ENCODE data around the gene HRH2.
"Not testable (repeated sequence)": the region's sequence is repeated elsewhere in the genome, so short reads cannot be mapped to it uniquely, and the experiment has no call there.

Gene HRH2, protein sequence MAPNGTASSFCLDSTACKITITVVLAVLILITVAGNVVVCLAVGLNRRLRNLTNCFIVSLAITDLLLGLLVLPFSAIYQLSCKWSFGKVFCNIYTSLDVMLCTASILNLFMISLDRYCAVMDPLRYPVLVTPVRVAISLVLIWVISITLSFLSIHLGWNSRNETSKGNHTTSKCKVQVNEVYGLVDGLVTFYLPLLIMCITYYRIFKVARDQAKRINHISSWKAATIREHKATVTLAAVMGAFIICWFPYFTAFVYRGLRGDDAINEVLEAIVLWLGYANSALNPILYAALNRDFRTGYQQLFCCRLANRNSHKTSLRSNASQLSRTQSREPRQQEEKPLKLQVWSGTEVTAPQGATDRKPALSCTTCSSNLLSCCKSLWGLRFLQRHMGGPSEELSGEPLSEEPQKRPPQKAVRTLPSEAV

DNA sequence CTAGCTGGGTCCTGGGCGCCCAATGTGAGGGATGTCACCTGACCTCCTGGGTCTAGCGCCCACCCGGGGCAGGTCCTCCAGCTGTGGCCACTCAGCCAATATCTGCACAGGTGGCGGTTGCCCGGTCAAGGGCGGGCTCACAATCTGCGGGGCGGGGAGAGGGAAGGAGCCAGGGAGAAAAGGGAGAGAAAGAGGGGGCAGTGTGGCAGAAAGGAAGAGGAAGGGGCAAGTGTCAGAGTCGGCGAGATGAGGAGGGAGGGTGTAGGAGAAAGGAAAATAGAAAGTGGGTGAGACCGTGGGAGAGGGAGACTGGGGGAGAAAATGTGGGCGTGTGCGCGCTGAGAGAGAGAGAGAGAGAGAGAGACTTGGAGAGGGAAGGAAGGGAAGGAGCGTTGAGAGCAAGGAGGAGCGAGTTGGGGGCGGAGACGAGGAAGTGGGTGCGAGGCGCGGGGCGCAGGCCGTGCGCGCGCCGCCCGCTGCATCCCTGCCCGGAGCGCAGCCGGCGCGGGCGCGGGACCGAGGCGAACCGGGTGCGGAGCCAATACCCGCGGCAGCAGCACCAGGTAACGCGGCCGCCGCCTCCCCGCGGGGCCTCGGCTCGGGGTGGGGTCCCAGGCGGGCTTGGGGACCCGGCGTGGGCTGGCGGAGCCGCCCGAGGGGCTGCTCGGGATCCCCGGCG, at the start of gene HRH2:
TSS of gene HRH2 (plus strand) at position 479 of the 679 bp plus-strand sequence. CDS start 25,163 bp downstream, outside the sequence.
- peak; percentile 47 for DNase-seq

DNA sequence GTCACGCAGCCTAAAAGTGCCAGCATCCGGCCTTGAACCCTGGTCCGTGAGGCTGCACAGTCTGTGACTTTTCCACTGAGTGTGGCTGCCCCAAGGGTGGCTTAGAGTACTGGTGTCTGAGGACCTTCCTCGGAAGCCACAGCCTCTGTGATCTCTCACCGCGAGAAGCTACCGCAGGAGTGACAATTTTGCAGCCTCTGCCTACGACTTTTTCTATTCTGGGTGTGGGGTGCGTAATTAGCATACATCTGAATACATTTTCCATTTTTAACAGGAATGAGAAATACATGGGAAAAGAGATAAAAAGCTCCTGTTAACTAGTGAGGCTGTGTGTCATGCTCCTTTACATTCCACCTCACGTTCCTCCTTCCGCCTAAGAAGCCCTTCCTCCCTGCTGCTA, 48.3 kb upstream of the HRH2 start:
- DNase-seq, result no peak

DNA sequence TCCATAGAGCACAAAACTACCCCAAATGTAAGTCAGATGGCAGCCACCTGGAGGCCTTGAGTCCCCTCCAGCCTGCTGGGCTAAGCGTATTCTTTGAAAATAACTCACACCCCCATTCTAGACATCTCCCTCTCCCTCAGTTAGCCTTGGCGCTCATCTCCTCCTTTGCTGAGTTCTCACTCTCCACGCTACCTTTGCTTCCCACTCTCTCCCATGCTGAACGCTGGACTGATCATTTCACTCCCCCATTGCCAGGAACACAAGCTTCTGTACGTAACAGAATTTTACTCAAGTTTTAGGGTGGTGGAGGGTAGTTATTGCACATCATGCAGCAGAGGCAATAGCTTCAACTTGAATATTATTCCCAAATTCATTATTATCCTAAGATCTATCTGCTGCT, 47.5 kb upstream of the HRH2 start:
- DNase-seq, result no peak

DNA sequence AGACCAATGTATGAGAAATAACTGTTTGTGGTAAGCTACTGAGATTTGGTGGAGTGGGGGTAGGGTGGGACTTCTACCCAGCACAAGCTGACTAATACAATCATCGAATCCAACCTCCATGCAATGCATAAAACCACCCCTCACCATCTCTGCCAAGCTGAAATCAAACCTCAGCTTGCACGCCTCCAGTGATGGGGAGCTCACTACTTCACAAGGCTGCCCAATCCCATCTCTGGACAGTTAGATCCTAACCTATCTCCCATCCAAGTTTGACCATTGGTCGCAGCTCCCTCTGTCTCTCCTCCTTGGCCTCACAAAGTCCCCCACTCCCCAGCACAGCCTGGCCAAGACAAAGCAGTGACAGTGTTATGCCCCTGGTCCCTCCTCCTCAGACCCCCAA, 47.0 kb upstream of the HRH2 start:
- DNase-seq, result no peak

DNA sequence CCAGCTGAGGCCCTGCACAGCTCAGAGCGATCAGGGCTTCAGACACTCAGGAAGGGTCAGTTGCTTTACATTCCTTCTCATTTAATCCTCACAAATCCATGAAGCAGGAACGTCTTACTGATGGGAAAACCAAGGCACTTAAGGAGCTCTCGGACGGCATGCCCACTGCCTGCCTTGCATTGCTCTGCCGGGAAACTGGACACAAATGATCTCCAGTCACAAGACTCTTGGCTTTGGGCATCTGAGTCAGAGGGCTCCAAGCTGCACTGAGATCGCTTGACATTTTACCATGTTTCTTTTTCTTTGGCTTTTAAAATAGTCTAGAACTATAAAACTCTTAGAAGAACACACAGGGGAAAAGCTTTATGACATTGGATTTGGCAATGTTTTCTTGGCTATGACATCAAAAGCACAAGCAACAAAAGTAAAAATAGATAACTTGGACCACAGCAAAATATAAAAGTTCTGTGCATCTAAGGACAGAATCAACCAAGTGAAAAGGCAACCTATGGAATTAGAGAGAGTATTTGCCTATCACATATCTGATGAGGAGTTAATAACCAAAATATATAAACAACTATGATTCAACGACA, 43.6 kb upstream of the HRH2 start:
- no peak for DNase-seq

DNA sequence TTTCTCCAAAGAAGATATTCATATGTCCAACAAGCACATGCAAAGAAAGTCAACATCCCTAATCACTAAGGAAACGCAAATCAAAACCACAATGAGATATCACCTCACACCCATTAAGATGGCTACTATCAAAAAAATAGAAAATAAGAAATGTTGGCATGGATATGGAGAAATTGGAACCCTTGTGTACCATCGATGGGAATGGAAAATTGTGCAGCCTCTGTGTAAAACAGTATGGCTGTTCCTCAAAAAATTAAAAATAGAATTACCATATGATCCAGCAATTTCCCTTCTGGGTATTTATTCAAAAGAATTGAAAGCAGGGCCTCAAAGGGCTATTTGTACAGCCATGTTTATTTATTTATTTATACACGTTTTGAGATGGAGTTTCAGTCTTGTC, 43.0 kb upstream of the HRH2 start:
- DNase-seq, result no peak

DNA sequence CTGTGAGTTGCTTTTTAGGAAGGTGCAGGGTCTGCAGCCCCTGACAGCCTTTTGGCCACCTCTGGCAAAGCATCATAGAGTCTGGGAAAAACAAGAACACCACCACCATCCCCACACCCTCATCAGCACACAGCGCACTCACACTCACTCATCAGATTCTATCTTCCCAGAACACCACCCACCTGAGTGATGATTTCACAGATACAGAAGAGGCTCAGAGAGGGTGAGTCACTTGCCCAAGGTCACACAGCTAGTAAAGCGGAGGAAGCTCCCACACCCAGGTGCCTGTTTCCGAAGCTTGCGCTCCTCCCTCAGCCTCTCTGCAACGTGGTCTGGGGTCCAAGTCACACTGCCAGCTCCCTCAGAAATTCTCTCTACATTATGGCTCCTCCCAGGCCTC, 41.8 kb upstream of the HRH2 start:
- no peak for DNase-seq

DNA sequence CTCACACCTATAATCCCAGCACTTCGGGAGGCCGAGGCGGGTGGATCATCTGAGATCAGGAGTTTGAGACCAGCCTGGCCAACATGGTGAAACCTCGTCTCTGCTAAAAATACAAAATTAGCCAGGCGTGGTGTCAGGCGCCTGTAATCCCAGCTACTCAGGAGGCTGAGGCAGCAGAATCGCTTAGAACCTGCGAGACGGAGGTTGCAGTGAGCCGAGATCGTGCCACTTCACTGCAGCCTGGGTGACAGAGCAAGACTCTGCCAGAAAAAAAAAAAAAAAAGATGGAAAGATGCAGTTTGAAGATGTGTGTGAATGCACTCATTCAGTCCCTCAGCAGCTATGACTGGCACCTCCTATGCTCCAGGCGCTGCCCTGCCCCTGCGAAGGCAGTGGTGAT, 41.3 kb upstream of the HRH2 start:
- not testable (repeated sequence) for DNase-seq

DNA sequence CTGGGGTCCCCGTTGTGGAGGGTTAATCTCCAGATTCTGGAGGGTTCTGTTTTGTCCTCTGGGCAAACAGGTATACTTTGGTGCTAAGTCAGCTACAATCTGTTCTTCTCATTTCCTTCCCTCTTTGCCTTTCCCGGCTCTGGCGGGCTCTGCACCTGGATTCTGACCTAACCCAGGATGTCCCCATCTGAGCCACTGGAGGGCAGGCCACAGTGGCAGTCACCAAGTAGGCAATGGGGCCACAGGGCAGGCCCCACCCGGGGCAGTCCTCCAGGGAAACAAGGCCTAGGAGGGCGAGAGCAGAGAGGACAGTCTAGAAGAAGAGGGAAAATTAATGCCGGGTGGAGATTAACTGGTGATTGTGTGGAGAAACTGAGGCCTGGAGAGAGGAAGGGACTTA, 40.4 kb upstream of the HRH2 start:
- DNase-seq, result no peak

DNA sequence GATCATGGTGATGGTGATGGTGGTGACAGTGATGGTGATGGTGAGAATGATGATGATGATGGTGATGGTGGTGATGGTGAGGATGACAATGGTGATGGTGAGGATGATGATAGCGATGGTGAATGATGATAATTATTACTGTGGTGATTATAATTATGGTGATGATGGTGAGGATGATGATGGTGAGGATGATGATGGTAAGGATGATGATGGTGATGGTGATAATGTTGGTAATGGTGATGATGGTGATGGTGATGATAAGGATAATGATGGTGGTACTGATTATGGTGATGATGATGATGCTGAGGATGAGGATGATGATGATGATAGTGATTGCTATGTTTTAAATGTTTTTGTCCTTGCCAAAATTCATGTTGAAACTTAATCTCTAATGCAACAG, 37.3 kb upstream of the HRH2 start:
- no peak for DNase-seq

DNA sequence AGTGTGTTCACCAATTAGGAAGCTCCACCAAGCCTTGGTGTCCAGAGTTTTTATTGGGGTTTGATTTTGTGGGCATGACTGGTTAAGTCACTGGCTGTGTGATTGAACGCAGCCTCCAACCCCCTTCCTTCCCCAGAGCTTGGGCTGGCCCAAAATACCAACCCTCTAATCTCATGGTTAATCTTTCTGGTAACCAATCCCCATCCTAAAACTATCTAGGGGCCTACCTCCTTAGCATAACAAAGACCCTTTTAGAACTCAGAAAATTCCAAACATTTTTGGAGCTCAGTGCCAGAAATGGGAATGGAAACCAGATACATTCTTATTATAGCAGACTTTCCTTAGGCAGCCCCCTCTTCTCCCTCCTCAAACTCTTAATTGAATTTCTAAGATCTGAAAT, 35.9 kb upstream of the HRH2 start:
- DNase-seq, result no peak

DNA sequence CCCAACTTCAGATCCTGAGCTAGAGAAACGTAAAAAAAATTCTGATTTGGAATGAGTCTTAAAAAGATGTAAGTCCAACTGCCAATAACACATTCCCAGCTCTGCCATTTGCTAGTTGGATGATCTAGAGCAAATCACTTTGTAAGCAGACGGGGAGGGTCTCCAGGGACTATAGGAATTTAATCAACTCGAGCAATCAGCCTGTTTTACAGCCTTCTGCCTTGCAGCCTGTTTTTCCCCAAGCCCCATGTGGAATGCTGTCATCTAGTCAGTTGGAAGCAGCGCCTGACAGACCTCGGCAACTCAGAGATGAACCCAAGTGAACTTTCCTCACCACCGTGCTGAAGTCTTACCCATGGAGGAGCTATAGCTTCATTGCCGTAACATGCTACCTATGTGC, 34.8 kb upstream of the HRH2 start:
- DNase-seq, result no peak

DNA sequence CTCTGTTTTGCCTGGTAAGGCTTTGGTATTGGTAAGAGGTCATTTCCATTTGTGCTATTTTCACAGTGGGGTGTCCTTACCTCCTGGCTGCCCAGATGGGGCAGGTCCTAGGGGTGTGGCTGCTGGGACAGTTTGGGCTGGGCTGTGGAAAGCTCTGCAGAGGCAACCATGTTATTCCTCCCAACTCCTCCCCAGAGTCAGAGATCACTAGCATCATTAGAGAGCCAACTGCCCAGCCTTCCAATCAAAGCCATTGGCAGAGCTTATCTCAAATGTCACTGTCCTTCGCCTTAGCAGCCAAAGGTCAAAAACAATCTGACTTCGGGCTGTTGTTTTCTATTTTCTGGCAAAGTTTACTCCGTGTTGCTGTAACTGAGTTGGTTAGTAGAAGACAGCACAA, 33.6 kb upstream of the HRH2 start:
- no peak for DNase-seq

DNA sequence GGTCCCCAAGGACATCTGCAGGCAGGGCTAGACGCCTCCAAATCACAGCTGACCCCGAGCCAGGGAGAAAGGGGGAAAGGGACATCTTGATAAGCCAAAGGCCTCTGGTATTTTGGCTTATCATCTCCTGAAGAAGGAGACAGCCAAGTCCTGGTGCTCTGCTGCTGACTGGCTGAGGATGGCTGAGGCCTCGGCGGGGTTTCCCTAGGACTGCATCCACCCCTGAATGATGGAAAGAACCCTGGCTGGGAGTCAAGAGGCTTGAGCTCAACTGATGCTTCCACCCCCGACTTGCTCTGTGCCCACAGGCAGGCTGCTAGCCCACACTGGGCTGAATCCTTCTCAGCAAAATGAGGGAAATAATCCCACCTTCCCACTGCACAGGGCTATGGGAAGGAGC, 30.9 kb upstream of the HRH2 start:
- no peak for DNase-seq

DNA sequence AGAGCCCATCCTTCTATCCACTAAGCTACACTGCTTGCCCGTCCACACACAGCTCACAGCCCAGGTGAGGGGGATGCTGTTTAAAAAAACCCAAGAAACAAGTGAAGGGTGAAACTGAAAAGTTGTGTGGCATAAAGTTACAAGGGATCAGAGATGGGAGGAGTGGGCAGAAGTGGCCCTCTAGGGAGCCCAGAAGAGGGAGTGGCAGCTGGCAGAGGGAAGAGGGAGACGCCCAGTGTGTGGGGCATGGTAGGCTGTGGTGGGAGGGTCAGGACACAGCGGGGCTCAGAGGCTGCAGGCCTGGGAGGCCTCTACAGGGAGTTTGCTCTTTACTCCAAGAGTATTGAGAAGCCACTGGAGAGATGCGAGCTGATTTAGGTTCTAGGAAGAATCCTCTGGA, 30.1 kb upstream of the HRH2 start:
- DNase-seq, result no peak

DNA sequence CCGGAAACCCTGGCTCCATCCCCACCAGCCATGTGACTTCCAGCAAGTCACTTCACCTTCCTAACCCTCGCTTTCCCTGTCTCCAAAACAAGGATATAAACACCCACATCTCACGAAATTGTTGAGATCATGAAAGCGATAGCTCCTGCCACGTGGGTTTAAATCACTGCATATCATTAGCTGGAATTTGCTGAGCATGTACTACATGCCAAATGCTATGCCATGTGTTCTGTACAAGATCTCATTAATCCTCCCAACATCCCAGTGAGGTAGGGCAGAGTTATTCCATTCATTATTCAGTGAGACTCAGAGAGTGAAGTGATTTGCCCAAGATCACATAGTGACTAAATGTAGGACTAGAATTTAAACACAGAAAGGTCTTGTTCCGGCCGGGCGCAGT, 29.2 kb upstream of the HRH2 start:
- no peak for DNase-seq

DNA sequence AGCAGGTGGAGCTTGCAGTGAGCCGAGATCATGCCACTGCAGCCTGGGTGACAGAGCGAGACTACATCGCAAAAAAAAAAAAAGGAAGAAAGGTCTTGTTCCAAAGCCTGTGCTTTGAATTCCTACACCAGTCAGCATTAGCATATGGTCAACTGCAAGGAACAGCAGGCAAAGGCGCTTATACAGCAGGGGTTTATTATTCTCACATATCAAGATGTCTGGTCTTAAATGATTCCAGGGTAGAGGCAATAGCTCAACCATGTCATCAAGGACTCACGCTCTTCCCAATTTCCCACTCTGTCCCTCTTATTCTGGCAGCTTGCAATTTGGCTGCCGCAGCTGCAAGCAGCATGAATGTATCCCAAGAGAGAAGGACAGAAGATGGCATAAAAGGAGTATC, 28.6 kb upstream of the HRH2 start:
- DNase-seq, result no peak

DNA sequence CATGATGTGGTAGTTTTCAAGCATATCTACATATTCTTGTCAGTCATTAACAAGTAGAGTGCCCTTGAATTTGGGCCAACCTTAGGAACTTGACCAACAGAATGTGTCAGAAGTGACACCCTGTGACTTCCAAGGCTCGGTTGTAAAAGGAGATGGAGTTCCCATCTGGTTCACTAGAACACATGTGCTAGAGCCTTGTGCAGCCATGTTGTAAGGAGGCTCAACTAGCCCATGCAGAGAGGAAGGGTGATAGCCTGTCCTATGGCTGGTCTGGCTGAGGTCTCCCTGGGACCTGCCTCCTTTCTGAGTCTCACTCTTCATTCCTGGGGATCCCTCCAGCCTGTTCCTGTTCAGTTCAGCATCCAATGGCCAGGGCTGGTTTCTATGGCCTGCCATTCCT, 28.1 kb upstream of the HRH2 start:
- DNase-seq, result no peak

DNA sequence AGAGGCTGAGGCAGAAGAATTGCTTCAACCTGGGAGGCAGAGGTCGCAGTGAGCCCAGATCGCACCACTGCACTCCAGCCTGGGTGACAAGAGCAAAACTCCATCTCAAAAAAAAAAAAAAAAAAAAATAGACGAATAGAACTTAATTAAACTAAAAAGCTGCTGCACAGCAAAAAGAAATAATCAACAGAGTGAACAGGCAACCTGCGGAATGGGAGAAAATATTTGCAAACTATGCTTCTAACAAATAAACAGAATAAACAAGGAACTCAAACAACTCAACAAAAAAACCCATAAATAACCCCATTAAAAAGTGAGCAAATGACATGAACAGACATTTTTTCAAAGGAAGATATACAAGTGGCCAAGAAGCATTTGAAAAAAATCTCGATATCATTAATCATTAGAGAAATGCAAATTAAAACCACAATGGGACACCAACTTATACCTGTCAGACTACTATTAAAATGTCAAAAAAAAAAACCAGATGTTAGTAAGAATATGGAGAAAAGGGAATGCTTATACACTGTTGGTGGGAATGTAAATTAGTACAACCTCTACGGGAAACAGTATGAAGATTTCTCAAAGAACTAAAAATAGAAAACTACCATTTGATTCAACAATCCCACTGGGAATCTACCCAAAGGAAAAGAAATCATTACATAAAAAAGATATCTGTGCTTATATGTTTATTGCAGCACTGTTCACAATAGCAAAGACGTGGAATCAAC, 21.9 kb upstream of the HRH2 start:
- DNase-seq, result no peak

DNA sequence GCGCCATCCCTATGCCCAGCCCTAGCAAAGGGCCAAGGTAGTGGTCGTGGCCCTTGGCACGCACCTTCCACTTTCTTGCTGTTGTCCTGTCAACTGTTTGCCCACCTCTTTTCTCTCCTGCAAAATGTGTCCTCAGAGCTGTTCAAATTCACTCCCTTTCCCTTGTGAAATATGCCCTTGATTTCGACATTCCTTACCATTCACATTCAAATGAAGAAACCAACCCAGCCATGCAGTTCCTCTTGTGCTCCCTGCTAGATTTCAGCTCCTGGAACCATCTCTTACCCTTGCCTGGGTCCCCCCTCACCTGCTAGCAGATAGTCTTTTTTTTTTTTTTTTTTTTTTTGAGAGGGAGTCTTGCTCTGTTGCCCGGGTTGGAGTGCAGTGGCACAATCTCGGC, 19.6 kb upstream of the HRH2 start:
- no peak for DNase-seq

DNA sequence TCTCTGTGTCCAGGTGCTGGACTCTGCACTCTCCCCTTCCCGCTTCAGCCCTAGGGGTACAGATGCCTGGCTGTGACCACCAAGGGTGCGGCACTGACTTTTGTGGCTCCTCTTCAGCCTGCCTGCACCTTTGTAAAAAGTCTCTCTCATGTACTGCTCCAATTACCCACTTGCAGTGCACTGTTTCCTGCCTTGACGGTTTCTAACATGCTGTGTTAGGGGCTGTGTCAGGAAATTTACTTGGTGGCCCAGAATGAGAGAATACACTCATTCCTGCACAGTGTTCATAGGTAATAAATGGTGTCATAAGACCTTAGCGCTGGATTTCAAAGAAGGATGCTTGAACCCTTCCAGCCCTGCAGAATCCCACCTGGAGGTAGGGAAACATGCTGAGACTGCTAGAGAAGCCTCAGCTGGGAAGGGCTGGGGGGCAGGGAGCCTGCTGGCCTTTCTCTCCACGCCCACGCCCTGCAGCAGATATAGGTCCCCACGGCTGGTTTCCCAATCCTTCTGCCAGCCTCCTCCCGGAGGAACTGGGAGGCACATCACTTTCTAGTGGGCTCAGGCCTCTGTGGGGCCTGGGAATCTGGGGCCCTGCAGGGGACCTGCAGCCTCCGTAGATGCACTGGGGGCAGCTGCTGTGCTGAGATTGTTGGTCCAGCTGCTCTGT, 17.6 kb upstream of the HRH2 start:
- no peak for DNase-seq

DNA sequence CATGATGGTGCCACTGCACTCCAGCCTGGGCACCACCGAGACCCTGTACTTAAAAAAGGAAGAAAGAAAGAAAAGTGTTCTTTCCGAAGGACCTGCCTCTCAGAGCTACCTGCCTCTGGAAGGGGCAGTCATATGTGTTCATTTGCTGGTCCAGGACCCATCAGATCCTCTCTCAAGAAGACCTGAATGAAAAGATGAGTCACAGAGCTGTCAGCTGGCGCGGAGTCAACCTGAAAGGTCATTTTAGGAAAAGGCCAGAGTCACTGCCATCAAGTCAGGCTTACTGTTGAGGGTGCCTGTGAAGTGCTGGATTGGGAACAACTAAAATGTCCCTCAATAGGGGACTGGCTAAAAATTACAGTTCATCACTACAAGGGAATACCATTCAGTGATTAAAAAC, 14.9 kb upstream of the HRH2 start:
- no peak for DNase-seq

DNA sequence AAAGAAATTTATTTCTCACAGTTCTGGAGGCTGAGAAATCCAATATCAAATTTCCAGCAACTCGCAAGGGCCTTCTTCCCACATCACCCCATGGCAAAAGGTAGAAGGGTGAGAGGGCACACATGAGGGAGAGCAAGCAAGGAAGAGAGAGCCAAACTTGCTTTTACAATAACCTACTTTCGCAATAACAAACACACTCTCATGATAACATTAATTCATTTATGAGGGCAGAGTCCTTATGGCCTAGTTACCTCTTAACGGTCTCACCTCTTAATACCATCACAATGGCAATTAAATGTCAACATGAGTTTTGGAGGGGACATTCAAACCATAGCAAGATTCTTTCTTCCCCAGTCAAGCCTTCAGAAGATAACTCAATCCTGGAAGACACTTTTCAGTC, 11.6 kb upstream of the HRH2 start:
- DNase-seq, result no peak
